Osteoblast (primary cell): ENCODE measurements around the gene VTI1A. TPM values are rescaled to one million over a fixed set of nuclear protein-coding genes. Genes with fewer than 3 reads are reported as not detected.
"Not testable (repeated sequence)": the region's sequence is repeated elsewhere in the genome, so short reads cannot be mapped to it uniquely, and the experiment has no call there.

Source experiments
- DNase-seq: peaks from one replicate; pipeline ENCODE4 v3.0.0; 2011; ENCODE audit warnings: low spot score, mixed read lengths; ENCODE audit not compliant: insufficient read length; ENCODE audit errors: missing footprints
- H2AFZ ChIP-seq: 2 replicates; pipeline ENCODE4 v1.6.0; 2011; ENCODE audit warnings: mild to moderate bottlenecking, low read length
- H3K27ac ChIP-seq: 2 replicates; pipeline ENCODE4 v1.5.1; 2011; ENCODE audit warnings: mild to moderate bottlenecking, low read depth, low read length, moderate library complexity
- H3K27me3 ChIP-seq: 2 replicates; pipeline ENCODE4 v1.6.0; 2012; ENCODE audit warnings: mild to moderate bottlenecking, control low read depth, inconsistent platforms, low read length, moderate library complexity; ENCODE audit not compliant: insufficient read depth
- H3K36me3 ChIP-seq: 2 replicates; pipeline ENCODE4 v1.5.1; 2011; ENCODE audit warnings: mild to moderate bottlenecking, low read length, control low read depth, moderate library complexity; ENCODE audit not compliant: insufficient read depth
- H3K4me1 ChIP-seq: 2 replicates; pipeline ENCODE4 v1.5.1; 2011; ENCODE audit warnings: mild to moderate bottlenecking, low read length, control low read depth, moderate library complexity; ENCODE audit not compliant: insufficient read depth
- H3K4me2 ChIP-seq: 2 replicates; pipeline ENCODE4 v1.6.0; 2011; ENCODE audit warnings: mild to moderate bottlenecking, low read length; ENCODE audit not compliant: insufficient read depth
- H3K4me3 ChIP-seq: fragments of 200-600 bp; sonication (generic); 3 replicates; pipeline ENCODE4 v1.5.1; 2012; ENCODE audit warnings: mild to moderate bottlenecking, low read length, inconsistent platforms; ENCODE audit not compliant: insufficient read depth
- H3K79me2 ChIP-seq: 2 replicates; pipeline ENCODE4 v1.6.0; 2012; ENCODE audit warnings: mild to moderate bottlenecking, low read length, control low read depth, inconsistent platforms; ENCODE audit not compliant: insufficient read depth
- H3K9me3 ChIP-seq: 2 replicates; pipeline ENCODE4 v1.5.1; 2011; ENCODE audit warnings: low read depth, low read length, control low read depth
- H4K20me1 ChIP-seq: 2 replicates; pipeline ENCODE4 v1.6.0; 2012; ENCODE audit warnings: mild to moderate bottlenecking, low read length, control low read depth; ENCODE audit not compliant: insufficient read depth
- total RNA-seq: library from RNA; depleted of rRNA; stranded (reverse); fragments of >200 nt; gene quantifications from 2 replicates; pipeline ENCODE4 v1.2.3, GENCODE V29; 2012
- TF ChIP-seq, protein P1 (sequence below): IDR thresholded peaks from 2 replicates; pipeline ENCODE4 v1.5.1; 2011; ENCODE audit warnings: mild to moderate bottlenecking, low read depth, low read length, moderate library complexity; ENCODE audit errors: extremely low read depth

VTI1A gene
- total RNA-seq, 1 donor = 34.7 TPM

DNA sequence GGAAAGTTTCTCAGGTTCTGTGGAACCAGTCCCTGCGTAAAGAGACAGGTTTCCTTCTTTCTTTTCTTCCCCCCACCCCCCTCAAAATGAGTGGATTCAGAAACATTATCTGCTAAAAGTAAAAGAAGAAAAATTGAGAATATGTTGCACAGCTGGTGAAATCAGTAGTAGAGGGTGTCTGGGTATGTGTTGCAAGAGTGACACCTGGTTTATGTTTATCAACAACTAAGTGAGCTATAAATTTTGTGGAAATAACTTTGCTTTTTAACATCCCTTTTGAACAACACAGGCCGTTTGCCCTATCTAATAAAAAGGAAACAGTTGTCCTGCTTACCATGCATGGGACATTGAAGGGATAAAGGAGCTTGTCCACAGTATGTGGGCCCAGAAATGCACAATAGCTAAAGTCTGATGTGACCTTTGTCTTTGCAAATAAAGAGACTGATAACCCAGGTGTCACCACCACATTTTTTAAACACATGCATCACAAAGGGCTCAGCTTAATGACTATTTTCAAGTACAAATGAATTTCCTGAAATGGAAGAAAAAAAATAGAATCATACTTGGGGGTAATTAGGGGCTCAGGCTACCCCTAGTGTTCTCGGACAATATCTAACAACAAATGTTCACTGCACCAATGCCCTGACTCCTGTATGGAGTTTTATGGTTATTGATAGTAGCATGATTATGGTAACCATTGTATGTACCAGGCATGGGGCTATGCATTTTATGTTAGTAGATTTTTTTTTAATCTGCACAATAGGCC is 281.3 kb downstream of the VTI1A start:
- H3K4me1 ChIP-seq = peaks cover 5% of the 10 kb centered on the region
- no peaks in the 10 kb centered on the region for H3K36me3 ChIP-seq
- H4K20me1 ChIP-seq = peaks cover 2% of the 10 kb centered on the region
- H2AFZ ChIP-seq = no peak overlapping the region
- no peaks in the 10 kb centered on the region for H3K79me2 ChIP-seq
- TF ChIP-seq, protein P1, sequence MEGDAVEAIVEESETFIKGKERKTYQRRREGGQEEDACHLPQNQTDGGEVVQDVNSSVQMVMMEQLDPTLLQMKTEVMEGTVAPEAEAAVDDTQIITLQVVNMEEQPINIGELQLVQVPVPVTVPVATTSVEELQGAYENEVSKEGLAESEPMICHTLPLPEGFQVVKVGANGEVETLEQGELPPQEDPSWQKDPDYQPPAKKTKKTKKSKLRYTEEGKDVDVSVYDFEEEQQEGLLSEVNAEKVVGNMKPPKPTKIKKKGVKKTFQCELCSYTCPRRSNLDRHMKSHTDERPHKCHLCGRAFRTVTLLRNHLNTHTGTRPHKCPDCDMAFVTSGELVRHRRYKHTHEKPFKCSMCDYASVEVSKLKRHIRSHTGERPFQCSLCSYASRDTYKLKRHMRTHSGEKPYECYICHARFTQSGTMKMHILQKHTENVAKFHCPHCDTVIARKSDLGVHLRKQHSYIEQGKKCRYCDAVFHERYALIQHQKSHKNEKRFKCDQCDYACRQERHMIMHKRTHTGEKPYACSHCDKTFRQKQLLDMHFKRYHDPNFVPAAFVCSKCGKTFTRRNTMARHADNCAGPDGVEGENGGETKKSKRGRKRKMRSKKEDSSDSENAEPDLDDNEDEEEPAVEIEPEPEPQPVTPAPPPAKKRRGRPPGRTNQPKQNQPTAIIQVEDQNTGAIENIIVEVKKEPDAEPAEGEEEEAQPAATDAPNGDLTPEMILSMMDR = no peak
- no peaks in the 10 kb centered on the region for H3K9me3 ChIP-seq
- no peak overlapping the region for H3K4me3 ChIP-seq
- peaks cover 3% of the 10 kb centered on the region for H3K27me3 ChIP-seq
- DNase-seq = no peak
- no peak overlapping the region for H3K27ac ChIP-seq
- H3K4me2 ChIP-seq = no peak overlapping the region

DNA sequence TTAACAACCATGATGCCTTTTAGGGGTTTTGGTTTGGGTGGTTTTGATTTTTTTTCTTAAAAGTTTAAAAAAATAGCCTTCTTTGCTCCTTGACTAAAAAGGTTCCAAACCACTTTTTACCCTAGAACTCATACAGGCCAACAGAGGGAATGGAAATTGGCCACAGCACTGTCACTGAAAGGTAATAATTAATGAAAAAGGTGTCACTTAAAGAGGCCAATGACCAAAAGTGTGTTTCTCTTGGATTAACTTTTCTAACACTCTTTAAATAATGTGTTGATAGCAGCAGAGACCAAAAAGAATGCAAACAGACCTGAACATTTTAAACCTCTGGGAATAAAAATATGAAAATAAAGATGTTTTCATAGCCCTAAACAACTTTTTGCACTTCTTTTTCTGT is 282.0 kb downstream of the VTI1A start:
- Histone ChIP-seq H4K20me1 (peaks cover 2% of the 10 kb centered on the region), H3K4me1 (peaks cover 5% of the 10 kb centered on the region), H3K4me2 (no peak overlapping the region), H3K36me3 (no peaks in the 10 kb centered on the region), H2AFZ (no peak overlapping the region), H3K27me3 (no peaks in the 10 kb centered on the region), H3K27ac (no peak overlapping the region), H3K79me2 (no peaks in the 10 kb centered on the region), H3K4me3 (no peak overlapping the region), H3K9me3 (no peaks in the 10 kb centered on the region)
- TF ChIP-seq, protein P1 = no peak
- no peak for DNase-seq

DNA sequence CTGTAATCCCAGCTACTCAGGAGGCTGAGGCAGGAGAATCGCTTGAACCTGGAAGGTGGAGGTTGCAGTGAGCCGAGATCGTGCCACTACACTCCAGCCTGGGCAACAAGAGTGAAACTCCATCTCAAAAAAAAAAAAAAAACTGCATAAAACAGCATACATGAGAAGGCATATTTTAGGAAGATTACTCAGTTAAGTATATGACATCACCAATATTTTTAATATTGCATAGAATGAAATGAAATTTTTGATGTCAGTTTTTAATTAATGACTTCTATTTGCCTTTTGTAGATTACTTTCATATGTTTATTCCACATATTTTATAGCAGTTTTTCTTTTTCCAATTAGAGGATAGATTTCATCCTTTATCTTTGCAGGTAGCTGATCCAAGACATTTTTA is 284.4 kb downstream of the VTI1A start:
- not testable (repeated sequence) for H2AFZ ChIP-seq, H3K4me3 ChIP-seq, H3K36me3 ChIP-seq, H3K4me1 ChIP-seq, H3K9me3 ChIP-seq, H3K79me2 ChIP-seq, H3K27me3 ChIP-seq, H3K27ac ChIP-seq, H4K20me1 ChIP-seq, H3K4me2 ChIP-seq, DNase-seq

DNA sequence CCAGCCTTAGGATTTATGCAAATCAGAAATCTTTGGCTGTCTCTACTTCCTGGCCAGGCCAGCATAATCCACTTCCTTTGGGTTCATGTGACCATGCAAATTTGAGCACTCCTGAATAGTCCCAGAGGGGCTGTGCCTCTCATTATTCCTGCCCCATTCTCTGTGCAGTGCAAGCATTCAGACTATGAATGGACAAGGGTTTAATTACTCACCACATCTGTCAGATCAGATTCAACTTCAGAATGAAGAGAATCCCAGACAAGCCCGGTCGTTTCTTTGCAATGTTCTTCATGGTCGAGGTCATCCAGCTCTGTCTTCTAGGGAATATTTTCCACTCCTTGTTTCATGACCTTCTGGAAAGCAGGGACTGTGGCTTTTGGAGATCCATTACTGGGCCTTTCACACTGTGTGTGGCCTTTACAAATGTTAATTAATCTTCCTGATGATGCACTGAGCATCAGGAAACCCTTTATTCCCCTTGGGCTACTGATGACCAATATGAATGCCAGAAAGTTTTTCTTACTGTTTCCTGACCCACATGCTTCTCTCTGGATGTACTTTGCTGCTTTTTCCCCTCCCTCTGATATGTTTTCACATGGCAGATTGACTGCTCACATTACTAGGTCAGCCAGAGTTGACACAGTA is 285.4 kb downstream of the VTI1A start:
- Histone ChIP-seq H3K36me3 (no peaks in the 10 kb centered on the region), H3K4me1 (peaks cover 5% of the 10 kb centered on the region), H4K20me1 (no peaks in the 10 kb centered on the region), H3K4me3 (no peak overlapping the region), H3K9me3 (no peaks in the 10 kb centered on the region), H3K79me2 (no peaks in the 10 kb centered on the region), H3K27ac (no peak overlapping the region), H3K4me2 (no peak overlapping the region), H3K27me3 (no peaks in the 10 kb centered on the region), H2AFZ (no peak overlapping the region)
- TF ChIP-seq, protein P1 = no peak
- peak; percentile 58 for DNase-seq
